Skeletal muscle cell (primary cell): Measurements from ENCODE around the gene RREB1.

Experiments
- DNase-seq: peaks from one replicate; pipeline ENCODE4 v3.0.0-alpha.2; 2010; ENCODE audit warnings: low read depth
- H3K4me3 ChIP-seq: 2 replicates; pipeline ENCODE4 v1.5.1; 2011; ENCODE audit warnings: low read depth, mild to moderate bottlenecking, control low read depth, low read length, moderate library complexity

Gene RREB1

DNA sequence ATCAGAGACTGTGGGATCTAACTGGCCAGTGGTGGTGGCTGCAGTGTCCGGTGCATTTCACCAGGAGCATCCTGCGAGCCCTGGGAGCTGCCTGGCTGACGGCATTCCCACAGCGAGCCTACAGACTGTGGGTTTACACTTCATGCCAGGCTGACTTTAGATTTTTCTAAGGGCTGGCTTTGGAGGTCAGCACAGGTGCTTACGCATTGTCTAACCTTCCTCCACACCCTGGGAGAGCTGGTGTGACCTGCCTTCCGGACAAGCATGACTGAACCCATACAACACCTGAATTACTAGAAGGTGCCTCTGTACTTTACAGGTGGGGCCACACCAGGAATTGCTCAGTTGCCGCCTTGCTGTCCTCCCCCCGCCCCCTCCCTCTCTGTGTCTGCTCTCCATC lies 96.2 kb downstream of the RREB1 start:
- no peak for DNase-seq
- H3K4me3 ChIP-seq: no peak overlapping the region

DNA sequence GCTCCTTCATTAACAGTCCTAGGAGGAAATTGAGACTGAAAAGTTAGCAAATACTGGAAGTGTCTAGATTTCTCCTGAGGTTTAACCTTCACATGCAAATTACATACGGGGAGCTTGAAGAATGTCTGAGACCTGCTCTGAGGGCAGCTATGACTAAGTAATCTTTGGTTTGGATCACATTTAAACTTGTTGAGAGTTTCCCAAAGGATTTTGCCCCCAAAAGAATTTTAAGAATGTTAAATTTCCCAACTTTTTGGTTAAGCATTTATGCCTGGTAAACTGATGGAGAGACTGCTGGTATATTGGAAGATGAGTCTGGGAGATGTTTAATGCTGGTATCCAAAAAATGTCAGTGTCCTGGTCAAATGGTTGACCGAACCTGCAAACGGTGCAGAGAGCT lies 97.0 kb downstream of the RREB1 start:
- no peak for DNase-seq
- H3K4me3 ChIP-seq: no peak overlapping the region

DNA sequence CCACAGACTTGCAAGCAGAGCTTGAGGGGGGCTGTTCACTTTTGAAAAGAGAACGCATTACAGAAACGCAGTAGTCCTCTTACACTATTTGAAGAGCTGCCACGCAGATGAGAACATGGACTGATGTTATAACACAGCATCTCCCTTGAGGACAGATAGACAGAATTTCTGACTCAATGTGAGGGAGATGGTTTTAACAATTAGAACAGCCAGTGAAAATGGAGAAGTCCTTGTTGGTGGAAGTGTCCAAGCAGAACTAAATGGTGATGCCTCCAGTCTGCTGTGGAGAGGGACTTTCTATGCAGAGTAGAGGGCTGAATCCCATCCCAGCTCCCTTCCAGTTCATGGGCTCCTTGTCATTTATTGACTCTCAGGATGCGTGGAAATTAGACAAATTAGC lies 100.0 kb downstream of the RREB1 start:
- no peak for DNase-seq
- H3K4me3 ChIP-seq: no peak overlapping the region

DNA sequence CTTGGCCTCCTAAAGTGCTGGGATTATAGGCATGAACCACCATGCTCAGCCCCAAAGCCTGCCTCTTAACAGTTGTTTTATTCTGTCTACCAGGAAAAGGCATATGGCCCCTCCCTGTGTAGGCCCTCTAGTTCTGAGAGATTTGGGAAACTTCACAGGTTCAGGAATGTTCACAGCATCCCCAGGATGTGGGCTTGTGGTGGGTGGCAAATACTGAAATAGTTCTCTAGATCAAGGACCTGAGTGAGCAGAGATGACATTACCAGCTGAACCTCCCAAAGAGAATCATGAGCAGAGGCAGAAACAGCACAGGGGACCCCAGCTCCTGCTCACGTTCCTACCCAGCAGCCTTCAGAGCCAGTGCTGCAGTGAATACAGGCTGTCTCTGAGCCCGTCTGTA lies 105.7 kb downstream of the RREB1 start:
- H3K4me3 ChIP-seq: no peak overlapping the region
- no peak for DNase-seq

DNA sequence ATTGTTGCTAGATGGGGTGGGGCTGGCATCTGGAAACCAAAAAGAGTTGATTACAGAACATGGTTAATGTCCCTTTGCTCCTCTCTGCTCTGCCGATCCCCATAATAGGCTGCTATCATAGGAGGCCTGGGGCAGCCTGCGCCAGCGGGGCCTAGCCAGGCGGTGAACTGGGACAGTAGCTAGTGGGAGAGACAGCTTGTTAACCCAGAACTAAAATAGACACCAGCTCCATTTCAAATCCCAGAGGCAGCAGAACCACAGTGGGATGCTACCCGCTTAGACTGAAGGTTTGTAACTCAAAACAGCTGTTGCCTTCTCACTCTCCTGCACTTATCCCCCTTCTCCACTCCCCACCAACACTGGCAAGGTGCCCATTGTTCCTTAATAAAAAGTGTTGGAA lies 106.7 kb downstream of the RREB1 start:
- no peak overlapping the region for H3K4me3 ChIP-seq
- DNase-seq: no peak

DNA sequence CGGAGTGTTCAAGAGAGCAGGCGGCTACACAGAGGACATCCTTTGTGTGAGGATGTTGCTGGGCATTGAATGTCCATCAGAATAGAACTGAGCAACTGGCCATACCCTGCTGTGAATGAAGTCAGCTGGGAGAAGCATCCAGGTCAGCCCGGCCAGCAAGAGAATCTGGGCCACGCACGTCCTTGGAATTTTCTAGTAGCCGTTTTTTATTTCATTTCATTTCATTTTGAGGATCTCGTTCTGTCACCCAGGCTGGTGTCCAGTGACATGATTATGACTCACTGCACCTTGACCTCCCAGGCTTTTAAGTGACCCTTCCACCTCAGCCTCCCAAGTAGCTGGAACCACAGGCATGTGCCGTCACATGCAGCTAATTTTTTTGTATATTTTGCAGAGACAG lies 107.4 kb downstream of the RREB1 start:
- H3K4me3 ChIP-seq: no peak overlapping the region
- DNase-seq: no peak

DNA sequence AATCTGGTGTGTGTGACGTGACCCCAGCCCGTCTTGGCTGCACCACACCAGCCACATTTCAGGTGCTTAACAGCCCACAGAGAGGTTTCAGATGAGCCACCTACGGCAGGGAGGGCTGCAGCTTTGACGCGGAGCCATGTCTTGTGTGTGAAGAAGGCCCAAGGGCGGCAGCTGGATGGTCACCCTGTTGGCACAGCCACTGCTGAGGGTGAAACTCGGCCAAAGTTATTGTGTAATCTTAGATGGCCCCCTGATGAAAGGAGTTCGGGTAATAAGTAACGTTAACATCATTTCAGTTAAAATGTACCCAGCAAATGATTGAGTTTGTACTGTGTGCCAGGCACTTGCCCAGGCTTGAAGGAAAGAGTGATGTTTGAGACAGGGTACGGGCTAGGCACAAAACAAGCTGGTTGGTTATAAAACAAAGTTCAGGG lies 108.1 kb downstream of the RREB1 start:
- no peak overlapping the region for H3K4me3 ChIP-seq
- DNase-seq: no peak

DNA sequence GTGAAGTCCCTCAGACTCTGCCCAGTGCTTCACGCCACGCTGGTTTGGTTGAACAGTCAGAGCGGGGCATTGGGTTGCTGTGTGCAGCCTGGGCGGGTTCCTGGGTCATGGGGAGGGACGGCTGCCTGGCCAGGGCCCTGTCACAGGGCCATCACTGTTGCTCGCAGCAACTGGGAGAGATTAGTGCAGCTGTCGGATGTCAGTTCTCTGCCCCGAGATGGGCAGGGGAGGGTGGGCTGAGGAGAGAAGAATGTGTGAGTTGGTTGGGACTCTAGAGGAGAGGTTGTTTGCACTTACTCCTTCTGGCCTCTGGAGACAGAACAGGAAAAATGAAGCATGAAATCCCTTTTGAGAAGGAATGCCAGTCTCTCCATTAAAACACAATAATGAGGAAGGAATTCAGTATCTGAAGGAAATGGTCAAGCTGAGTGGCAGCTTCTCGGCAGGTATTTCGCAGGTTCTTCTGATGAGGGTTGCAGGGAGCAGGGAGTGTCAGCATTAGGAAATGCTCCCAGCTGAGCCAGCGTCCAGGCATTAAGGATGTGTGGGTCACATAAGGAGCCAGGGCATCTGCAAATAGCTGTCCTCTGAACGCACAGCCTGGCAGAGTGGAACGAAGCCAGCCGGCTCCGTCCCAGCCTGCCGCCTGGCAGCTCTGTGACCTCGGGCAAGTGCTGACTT lies 109.3 kb downstream of the RREB1 start:
- peak; percentile 45 for DNase-seq

DNA sequence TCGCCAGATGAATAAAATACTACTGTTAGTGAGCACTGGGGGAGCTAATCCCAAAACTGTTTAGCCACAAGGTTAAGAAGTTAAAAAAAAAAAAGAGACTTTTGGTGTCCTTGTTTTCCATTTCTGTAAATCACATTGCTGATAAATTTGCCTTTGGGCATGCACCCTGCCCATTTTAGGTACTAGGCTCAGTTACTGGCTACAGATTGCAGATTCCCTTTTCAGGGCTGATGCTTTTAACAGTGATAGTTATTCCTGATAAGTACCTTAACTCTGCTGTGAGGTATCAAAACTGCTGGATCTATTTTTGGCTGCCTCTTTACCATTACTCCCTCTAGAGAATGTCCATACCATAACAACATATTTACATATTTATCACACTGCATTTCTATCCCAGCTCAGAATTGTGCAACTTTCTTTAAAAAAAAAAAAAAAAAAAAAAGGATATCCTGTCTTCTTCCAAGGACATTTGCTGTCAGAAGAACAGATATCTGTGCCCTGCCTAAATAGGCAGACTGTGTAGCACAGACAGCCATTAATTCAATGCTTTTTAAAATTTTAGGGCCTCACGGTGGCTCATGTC lies 110.7 kb downstream of the RREB1 start:
- no peak for DNase-seq
- no peak overlapping the region for H3K4me3 ChIP-seq

More for the DNA sequence above, 109.3 kb downstream of the RREB1 start:
- H3K4me3 ChIP-seq: no peak overlapping the region

DNA sequence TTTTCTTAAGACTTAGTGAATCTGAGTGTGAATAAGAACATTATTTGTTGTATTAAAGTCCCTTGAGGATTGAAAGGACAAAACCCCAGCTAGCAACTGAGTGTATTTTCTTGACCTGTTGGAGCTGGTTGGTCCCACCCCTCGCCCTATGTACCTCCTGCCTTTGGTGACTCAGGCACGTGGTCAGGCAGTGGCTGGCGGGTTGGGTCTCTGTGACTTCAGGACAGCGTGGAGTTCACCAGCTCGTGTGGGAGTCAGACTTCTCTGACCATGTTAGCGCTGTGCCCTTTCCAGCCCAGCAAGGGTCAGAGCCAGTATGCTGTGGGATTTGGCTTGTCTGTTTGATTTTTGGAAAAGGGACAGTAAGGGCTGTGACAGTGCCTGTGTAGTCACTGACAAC lies 111.5 kb downstream of the RREB1 start:
- DNase-seq: peak; percentile 39
- no peak overlapping the region for H3K4me3 ChIP-seq

DNA sequence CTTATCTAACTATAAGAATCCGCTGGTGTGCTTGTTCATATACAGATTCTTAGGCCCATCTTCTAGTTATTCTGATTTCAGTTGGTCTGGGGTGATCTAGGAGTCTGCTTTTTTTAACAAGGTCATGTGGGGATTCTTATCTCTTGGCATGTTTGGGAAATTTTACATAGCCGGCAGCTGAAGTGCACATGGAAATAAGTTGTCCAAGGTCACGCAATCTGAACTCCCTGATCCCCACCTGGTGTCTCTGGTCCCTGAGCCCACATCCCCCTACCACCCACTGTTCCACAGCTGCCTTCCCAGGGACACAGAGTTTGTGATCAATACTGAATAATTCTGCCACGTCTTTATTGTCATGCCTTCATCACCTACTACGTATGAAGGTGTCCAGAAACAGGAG lies 114.4 kb downstream of the RREB1 start:
- no peak overlapping the region for H3K4me3 ChIP-seq

DNA sequence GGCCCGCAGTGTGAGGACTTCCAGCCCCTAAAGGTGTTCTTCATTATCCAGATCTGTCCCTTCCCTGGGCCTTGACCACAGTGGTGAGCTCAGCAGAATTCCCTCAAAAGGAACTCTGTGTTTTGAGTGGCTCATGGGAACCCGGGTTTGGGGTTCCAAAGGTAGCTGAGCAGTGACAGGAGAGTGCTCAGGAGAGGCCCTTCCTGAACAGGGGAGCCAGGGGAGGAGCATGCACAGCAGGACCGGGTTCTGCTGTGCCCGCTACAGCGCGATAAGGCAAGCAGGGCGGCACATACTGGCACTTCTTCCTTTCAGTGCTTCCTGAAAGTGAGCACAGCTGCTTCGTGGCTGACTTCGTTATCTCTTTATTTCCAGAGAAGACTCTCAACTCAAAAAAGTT lies 117.0 kb downstream of the RREB1 start:
- no peak for DNase-seq
- no peak overlapping the region for H3K4me3 ChIP-seq

More for the DNA sequence above, 114.4 kb downstream of the RREB1 start:
- no peak for DNase-seq

DNA sequence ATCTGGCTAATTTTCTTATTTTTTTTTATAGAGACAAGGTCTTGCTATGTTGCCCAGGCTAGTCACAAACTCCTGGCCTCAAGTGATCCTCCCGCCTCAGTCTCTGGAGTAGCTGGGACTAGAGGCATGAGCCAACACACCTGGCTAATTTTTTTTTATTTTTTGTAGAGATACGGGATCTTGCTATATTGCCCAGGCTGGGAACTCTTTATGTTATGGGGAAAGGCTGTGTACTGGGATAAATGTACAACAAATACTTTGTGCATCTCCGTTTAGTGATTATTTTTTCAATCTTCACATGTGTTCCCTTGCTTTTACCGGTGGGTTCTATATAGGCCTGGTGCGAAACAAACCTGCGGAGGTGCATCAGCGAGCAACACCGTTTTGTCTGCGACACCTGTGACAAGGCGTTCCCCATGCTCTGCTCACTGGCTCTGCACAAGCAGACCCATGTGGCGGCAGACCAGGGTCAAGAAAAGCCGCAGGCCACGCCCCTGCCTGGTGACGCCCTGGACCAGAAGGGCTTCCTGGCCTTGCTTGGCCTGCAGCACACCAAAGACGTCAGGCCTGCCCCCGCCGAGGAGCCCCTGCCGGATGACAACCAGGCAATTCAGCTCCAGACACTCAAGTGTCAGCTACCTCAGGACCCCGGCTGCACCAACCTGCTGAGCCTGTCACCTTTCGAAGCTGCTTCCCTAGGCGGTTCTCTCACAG lies 121.1 kb downstream of the RREB1 start:
- no peak for DNase-seq
- H3K4me3 ChIP-seq: no peak overlapping the region

DNA sequence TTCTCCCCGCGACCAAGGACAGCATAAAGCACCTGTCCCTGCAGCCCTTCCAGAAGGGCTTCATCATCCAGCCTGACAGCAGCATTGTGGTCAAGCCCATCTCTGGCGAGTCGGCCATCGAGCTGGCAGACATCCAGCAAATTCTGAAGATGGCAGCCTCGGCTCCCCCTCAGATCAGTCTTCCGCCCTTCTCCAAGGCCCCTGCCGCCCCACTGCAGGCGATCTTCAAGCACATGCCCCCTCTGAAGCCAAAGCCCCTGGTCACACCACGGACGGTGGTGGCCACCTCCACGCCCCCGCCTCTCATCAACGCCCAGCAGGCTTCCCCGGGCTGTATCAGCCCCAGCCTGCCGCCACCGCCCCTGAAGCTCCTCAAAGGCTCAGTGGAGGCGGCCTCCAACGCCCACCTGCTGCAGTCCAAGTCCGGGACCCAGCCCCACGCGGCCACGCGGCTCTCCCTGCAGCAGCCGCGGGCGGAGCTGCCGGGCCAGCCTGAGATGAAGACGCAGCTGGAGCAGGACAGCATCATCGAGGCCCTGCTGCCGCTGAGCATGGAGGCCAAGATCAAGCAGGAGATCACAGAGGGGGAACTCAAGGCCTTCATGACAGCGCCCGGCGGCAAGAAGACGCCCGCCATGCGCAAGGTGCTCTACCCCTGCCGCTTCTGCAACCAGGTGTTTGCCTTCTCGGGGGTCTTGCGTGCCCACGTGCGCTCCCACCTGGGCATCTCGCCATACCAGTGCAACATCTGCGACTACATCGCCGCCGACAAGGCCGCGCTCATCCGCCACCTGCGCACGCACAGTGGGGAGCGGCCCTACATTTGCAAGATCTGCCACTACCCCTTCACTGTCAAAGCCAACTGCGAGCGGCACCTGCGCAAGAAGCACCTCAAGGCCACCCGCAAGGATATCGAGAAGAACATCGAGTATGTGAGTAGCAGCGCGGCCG lies 121.9 kb downstream of the RREB1 start:
- DNase-seq: no peak
- no peak overlapping the region for H3K4me3 ChIP-seq

DNA sequence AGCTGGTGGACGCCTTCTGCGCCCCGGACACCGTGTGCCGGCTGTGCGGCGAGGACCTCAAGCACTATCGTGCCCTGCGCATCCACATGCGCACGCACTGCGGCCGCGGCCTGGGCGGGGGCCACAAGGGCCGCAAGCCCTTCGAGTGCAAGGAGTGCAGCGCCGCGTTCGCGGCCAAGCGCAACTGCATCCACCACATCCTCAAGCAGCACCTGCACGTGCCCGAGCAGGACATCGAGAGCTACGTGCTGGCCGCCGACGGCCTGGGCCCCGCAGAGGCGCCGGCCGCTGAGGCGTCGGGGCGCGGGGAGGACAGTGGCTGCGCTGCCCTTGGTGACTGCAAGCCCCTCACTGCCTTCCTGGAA lies 122.5 kb downstream of the RREB1 start:
- no peak for DNase-seq
- H3K4me3 ChIP-seq: no peak overlapping the region

DNA sequence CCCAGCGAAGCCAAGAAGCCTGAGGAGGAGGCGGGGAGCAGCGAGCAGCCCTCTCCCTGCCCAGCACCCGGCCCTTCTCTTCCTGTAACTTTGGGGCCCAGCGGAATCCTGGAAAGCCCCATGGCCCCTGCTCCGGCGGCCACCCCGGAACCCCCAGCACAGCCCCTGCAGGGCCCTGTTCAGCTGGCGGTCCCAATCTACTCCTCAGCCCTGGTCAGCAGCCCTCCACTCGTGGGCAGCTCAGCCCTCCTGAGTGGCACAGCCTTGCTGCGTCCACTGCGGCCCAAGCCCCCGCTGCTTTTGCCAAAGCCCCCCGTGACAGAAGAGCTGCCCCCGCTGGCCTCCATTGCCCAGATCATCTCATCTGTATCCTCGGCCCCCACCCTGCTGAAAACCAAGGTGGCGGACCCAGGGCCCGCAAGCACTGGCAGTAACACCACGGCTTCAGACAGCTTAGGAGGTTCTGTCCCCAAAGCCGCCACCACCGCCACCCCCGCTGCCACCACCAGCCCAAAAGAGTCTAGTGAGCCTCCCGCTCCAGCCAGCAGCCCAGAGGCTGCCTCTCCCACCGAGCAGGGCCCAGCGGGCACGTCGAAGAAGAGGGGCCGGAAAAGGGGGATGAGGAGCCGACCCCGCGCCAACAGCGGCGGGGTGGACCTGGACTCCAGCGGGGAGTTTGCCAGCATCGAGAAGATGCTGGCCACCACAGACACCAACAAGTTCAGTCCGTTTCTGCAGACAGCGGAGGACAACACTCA lies 123.4 kb downstream of the RREB1 start:
- no peak overlapping the region for H3K4me3 ChIP-seq
- no peak for DNase-seq

DNA sequence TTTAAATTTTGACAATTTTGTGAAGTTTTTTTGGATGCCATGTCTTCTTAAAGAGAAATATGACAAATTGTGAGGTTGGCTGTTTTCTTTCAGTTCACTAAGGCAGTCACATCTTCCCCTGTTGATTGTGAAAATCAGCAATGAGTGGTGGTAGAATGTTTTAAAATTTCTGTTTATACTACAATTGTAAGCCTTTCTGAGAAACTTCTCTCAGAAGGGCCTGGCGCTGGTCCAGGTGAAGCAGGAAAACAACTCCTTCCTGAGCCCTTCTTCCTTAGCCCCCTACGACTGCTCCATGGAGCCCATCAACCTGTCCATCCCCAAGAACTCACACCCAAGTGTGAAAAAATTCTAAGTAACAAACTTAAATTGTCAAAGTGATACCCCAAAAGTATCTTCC lies 124.6 kb downstream of the RREB1 start:
- DNase-seq: no peak
- no peak overlapping the region for H3K4me3 ChIP-seq

DNA sequence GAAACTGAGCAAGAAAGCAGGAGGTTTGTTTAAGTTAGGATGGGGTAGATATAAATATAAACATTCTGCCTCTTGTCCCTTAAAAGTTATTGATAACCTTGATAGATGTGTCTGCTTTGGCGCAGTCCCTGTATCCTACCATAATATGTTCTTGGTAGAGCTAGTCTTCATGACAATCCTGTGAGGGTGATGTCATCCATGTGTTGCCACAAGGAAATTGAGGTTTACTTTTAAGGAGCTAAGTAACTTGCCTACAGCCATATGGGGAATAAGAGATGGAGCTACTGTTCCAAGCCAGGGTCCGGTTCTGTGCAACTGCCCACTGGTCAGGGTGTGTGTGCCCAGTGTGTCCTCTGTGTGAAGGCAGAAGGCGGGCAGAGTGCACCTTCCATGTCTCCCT lies 126.8 kb downstream of the RREB1 start:
- no peak overlapping the region for H3K4me3 ChIP-seq
- no peak for DNase-seq

DNA sequence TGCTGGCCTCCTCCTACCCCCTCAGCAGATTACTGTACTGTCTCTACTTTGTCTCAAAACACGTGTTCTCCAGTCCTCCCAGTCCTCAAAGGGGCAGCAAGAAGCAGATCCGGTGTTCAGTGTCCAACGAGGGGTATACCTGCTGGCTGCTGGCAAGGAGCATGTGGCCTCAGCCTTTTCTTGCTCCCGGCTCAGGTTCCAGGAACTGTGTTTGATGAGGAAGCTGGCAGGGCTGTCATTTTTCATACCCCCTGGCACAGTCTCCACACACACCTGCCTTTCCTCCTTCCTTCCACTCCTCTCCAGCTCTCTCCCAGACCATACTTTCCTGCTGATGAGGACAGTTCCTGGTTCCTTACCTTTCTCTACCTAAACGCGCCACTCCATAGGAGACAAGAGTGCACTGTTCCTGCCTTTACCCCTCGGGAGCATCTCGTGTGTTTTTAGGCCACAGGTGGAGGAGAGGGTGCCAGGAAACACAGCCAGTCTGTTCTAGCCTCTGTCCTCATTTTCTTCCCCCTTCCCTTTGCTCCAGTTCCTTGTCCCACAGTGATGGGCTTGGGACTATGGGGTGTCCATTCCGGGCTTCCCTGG lies 128.0 kb downstream of the RREB1 start:
- no peak for DNase-seq
- H3K4me3 ChIP-seq: no peak overlapping the region
